WTC11 (cell line): ENCODE measurements around the gene TFAP2E.

Source experiments
- CTCF ChIP-seq: fragments of 200-600 bp; IDR thresholded peaks from 2 replicates; pipeline ENCODE4 v1.8.0; 2022; ENCODE audit warnings: antibody characterized with exemption
- ESRRA ChIP-seq: sonication (generic); formaldehyde crosslinking; IDR thresholded peaks from 2 replicates; pipeline ENCODE4 v1.8.1; 2022; ENCODE audit warnings: mild to moderate bottlenecking, missing genetic modification reagents, borderline replicate concordance

GRCh38 chr1:35557118-35557610 is 15.9 kb upstream of the TFAP2E start, which contains the start of gene KIAA0319L:
- TF ChIP-seq ESRRA (CRISPR knock-in tag) (no peak), CTCF (no peak)
